GM18873 (cell line): ENCODE results near the gene IGF2BP2.
"Not testable (repeated sequence)": the region's sequence is repeated elsewhere in the genome, so short reads cannot be mapped to it uniquely, and the experiment has no call there.

Source experiments
- ATAC-seq: cut with Tn5 transposase; IDR thresholded peaks from one replicate; pipeline ENCODE4 v1.9.1; 2021; ENCODE audit warnings: mild to moderate bottlenecking, moderate library complexity, moderate number of reproducible peaks; ENCODE audit not compliant: unreplicated experiment, low FRiP score

IGF2BP2 gene

DNA sequence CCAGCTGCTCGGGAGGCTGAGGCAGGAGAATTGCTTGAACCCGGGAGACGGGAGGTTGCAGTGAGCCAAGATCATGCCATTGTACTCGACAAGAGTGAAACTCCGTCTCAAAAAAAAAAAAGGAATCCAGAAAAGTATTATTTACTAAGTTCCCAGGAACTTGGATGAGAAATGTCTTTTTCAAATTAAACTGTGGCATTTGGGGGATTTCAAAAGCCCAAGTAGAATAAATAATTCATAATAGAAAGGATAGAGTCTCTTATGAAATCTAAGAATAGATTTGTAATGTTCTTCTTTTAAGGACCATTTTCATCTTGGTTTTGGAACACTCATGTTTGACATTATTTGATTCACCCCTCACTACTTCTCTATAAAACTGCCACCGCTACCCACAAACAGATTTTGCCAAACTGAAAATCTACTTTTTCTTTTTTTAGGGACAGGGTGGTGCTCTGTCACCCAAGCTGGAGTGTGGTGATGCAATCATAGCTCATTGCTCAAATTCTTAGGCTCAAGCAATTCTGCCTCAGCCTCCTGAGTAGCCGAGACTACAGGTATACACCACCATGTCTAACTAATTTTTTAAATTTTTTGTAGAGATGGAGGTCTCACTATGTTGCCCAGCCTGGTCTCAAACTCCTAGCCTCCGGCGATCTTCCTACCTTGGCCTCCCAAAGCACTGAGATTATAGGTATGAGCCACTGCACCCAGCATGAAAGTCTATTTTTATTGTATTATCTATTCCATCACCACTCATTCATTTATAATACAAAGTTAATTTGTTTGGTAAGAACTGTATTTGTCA lies 139.4 kb downstream of the IGF2BP2 start:
- no peak for ATAC-seq

GRCh38 chr3:185680231-185680630 lies 144.6 kb downstream of the IGF2BP2 start:
- no peak for ATAC-seq

GRCh38 chr3:185678027-185678426 lies 146.8 kb downstream of the IGF2BP2 start:
- no peak for ATAC-seq

- ATAC-seq = no peak
These were observed 147.6 kb downstream of the IGF2BP2 start for GRCh38 chr3:185677146-185677829.

DNA sequence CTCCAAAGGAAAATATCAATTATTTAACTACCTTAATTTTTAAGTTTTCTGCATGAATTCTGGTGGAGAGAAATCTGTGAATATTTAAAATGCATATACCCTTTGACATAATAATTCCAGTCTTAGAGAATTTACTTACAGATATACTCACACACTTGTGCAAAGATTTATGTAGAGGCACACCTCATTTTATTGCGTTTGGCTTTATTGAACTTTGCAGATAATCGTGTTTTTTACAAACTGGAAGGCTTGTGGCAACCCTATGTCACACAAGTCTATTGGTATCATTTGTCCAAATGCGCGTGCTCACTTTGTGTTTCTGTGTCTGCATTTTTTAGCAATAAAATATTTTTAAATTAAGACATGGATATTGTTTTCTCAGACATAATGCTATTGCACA lies 157.3 kb downstream of the IGF2BP2 start:
- no peak for ATAC-seq

DNA sequence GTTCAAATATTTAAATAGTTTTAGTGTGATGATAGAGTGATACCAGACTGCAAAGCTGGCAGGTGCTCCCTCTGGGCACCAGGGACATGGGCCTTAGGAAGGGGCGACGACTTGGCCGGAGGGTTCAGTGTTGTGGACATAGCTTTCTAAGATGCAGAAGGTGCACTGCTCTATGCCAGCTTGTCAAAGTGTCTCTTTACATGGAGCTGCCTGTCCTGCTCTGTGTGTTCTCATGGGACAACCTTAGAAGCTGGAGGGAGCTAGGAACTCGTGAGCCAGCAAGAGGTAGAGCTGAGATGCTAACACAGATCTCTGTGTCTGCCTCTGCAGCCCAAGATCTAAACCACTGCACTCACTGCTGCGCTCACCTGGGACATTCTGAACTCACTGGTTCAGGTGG lies 160.9 kb downstream of the IGF2BP2 start:
- ATAC-seq = no peak

GRCh38 chr3:185661772-185662171 lies 163.1 kb downstream of the IGF2BP2 start:
- ATAC-seq = no peak

DNA sequence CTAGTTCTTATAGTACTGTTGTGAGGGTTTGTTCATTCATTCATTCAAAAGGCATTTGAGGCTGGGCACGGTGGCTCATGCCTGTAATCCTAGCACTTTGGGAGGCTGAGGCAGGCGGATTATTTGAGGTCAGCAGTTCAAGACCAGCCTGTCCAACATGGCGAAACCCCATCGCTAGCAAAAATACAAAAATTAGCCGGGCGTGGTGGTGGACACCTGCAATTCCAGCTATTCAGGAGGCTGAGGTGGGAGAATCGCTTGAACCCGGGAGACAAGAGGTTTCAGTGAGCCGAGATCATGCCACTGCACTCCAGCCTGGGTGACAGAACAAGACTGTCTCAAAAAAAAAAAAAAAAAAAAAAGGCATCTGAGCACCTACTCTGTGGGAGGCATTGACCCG lies 163.5 kb downstream of the IGF2BP2 start:
- ATAC-seq = not testable (repeated sequence)

- ATAC-seq = no peak
These were observed 164.6 kb downstream of the IGF2BP2 start for GRCh38 chr3:185659942-185660921.

DNA sequence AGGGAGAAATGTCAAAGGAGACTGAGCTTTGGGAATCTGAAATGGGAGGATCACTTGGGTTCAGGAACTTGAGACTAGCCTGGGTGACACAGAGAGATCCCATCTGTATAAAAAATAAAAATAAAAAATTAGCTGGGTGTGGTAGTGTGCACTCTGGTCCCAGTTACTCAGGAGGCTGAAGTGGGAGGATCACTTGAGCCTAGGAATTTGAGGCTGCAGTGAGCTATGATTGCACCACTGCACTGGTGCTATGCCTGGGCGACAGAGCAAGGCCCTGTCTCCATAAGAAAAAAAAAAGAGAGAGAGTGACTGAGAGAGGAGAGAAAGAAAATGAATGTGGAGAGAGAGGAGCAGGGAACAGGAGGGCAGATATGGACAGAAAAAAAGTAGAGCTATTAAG lies 165.9 kb downstream of the IGF2BP2 start:
- no peak for ATAC-seq

- no peak for ATAC-seq
These were observed 166.3 kb downstream of the IGF2BP2 start for GRCh38 chr3:185658504-185658912.

DNA sequence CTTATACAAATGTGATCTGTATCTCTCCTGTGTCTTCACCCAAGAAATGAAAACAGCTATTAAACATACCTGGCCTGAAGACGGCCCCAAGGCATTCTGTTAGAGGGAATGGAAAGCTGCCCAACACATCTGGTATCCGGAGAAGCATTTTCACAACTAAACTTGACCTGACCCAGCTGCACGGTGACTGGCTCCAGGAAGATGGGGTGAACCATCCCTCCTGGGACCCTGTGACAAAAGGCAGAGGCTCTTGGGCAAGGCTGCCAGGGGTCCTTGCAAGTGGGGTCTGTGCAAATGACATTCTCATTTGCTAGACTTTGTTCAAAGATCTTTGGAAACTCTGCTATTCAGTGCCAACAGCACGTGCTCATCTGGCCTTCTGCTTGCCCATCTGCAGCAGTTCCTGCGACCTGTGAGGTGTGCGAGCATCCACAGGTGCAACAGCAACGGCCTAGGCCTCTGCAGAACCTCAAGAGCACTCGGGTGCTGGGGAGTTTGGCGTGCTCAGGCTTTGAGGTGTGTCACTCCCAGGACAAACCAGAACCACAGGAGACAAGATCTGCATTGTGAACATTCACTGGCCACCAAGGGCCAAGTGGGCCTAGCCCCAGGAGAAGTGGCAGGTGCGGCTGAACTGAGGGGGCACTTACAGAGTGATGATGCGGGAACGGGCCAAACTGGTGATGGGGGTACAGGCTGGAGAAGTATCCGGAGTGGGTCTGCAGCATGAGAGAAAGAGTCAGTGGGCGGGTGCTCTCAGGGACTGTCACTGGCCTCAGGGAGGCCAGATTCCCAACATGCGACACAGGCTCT lies 166.9 kb downstream of the IGF2BP2 start:
- ATAC-seq = no peak

- ATAC-seq = no peak
These were observed 167.6 kb downstream of the IGF2BP2 start for GRCh38 chr3:185657211-185657610.

DNA sequence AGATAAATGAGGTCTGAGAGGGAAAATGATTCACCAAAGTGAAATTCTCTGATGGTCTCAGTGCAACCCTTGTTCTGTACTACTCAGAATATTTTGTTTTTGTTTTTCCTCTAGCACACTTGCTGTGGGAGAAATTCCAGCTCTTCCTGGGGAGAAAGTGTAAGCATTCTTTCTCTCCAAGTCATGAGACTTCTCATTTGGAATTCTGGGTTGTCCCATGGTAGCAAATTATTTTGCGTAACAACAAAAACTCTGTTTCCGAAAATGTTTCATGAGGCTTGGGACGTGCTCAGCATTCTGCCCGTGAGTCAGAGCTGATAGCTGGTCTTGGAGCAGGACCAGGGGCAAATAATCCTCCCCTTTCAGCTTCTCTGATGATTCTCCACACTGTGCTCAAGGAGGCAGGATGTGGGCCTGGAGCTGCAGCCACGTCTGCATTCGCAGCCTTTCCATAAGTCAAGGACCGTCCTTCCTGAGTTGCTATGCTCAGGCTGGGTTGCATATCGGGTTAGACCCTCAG lies 168.5 kb downstream of the IGF2BP2 start:
- ATAC-seq = no peak

- no peak for ATAC-seq
These were observed 169.2 kb downstream of the IGF2BP2 start for GRCh38 chr3:185655426-185656320.

GRCh38 chr3:185654758-185655145 lies 170.1 kb downstream of the IGF2BP2 start:
- no peak for ATAC-seq

DNA sequence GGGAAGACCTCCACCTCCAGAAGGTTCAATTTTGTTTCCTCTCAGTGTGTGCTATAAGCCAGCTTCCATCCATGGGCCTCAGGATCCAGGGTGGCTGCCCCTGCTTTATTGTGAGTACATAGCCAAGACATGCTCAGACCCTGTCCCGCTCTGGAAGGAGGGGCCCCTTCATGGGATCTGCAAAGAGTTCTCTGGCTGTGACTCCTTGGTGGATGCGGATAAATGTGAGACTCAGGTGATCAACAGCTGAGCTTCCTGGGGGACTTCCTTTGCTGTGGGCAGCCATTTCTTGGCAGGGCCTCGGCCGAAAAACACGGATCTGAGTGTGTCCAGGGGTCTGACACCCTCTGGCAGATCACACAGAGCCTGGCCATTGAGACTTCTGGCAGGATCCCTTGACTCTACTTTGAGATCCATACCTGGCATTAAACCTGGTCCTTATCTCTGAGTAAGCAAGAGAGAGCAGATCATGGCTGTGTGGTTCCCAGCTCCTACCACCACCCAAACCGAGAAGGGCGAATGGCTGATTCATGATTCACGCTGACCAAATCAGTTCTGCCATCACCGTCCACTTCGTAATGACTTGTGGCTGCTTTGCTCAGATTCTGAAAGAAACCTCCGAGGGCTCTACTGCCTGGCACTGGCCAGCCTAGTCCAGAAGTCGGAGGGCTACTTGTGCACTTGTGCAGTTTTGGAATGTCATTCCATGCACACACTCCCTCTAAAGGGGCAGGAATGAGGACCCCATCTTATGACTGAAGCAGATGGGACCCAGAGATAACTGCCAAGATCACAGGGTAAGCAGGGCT lies 170.7 kb downstream of the IGF2BP2 start:
- no peak for ATAC-seq

DNA sequence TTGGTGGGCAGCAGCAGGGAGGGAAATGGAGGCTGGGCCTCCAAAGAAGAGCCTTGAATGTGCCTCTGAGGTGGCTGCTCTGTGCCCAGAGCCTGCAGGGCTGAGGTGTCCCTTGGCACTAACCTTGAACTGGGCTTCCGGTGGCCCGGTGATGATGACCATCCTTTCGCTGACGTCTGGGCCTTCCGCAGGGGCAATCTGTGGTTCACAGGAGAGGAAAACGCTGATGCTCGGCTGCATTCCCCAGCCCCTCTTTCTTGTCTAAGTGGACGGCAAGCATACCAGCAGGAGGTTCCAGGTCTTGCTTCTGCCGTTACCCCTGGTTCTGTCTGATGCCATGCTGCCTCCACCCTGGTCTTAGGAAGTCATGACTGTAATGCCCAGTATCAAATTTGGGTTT lies 172.9 kb downstream of the IGF2BP2 start:
- ATAC-seq = no peak
